ENCODE data around the gene C11orf68. TPM values are rescaled to one million over a fixed set of nuclear protein-coding genes. Genes with fewer than 3 reads are reported as not detected.
A peak's percentile ranks its signal among the peaks of the same experiment; 100 is the strongest.

The C11orf68 gene
- total RNA-seq, 2 donors from 2014 or later, result 26.0 to 29.1 TPM

DNA sequence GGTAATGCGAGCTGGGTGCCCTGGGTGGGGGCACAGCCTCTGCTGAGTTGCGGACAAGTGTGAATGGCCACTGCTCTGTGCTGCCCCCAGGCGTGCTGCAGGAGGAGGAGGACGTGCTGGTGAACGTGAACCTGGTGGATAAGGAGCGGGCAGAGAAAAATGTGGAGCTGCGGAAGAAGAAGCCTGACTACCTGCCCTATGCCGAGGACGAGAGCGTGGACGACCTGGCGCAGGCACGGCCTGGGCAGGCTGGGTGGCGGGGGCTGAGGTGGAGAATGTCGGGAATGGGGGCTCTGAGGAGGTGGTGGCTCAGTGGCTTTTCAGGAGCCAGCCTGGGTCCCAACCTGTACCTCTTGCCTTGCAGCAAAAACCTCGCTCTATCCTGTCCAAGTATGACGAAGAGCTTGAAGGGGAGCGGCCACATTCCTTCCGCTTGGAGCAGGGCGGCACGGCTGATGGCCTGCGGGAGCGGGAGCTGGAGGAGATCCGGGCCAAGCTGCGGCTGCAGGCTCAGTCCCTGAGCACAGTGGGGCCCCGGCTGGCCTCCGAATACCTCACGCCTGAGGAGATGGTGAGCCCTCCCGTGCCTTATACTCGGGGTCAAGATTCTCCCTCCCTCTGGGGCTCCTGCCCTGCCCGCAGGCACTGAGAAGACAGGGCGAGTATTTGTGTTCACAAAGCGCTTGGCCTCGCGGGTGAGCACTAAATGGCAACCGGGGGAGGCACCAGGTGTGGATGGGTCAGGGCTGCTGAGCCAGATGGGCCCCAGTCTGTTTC is 47.3 kb upstream of the C11orf68 start:
- no peaks in the 10 kb centered on the region for H3K27me3 Mint-ChIP-seq (ENCODE audit: insufficient read depth)
- H3K27ac Mint-ChIP-seq, result no peak overlapping the region
- Histone ChIP-seq H3K27ac (ENCODE audit: low read depth, low read length) (no peak overlapping the region), H3K4me3 (ENCODE audit: low read length) (no peak overlapping the region), H3K4me1 (ENCODE audit: control insufficient read depth, insufficient read depth, low read length) (peaks cover 4% of the 10 kb centered on the region), H3K9ac (ENCODE audit: extremely low read depth, low read length, poor library complexity, severe bottlenecking) (no peak overlapping the region), H3K9me3 (ENCODE audit: control insufficient read depth, low read length) (no peaks in the 10 kb centered on the region), H3K27me3 (ENCODE audit: control insufficient read depth, insufficient read depth, low read length, poor library complexity, severe bottlenecking) (no peaks in the 10 kb centered on the region), H3K36me3 (ENCODE audit: control insufficient read depth, insufficient read depth, low read length) (peaks cover 56% of the 10 kb centered on the region)
- no peak overlapping the region for H3K4me3 Mint-ChIP-seq
- H3K36me3 Mint-ChIP-seq (ENCODE audit: low read depth), result peaks cover 62% of the 10 kb centered on the region
- H3K9me3 Mint-ChIP-seq, result no peaks in the 10 kb centered on the region
- TF ChIP-seq CTCF (conservative IDR thresholded peaks at IDR 0.05), result no peak
- H3K4me1 Mint-ChIP-seq, result peaks cover 12% of the 10 kb centered on the region
- no peak for DNase-seq
- 95 to 97% methylated on average over 27 to 36 of the region's 36 CpGs for WGBS, 2 experiments (ENCODE audit: insufficient coverage in 1 of 2, insufficient read length in 1 of 2)

DNA sequence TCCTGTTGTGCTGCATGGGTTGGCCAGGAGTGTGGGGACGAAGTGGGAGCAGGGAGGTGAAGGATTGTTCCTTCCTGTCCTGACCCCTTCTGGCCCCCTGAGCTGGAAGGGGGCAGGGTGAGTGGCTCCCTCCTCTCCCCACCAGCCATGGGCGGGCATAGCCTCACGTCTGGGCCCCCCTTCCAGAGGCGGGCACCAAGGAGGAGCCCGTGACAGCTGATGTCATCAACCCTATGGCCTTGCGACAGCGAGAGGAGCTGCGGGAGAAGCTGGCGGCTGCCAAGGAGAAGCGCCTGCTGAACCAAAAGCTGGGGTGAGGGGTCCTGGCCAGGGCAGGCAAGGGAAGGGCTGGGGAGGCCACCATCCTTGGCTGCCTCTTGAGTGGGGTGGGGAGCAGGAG is 46.0 kb upstream of the C11orf68 start:
- DNase-seq, result no peak
- no peak for TF ChIP-seq CTCF (conservative IDR thresholded peaks at IDR 0.05)
- H3K27ac ChIP-seq (ENCODE audit: low read depth, low read length), result no peak overlapping the region
- peaks cover 4% of the 10 kb centered on the region for H3K4me1 ChIP-seq (ENCODE audit: control insufficient read depth, insufficient read depth, low read length)
- peaks cover 49% of the 10 kb centered on the region for H3K36me3 ChIP-seq (ENCODE audit: control insufficient read depth, insufficient read depth, low read length)
- H3K9me3 ChIP-seq (ENCODE audit: control insufficient read depth, low read length), result no peaks in the 10 kb centered on the region
- no peak overlapping the region for H3K9ac ChIP-seq (ENCODE audit: extremely low read depth, low read length, poor library complexity, severe bottlenecking)
- Mint-ChIP-seq H3K4me3 (no peak overlapping the region), H3K36me3 (ENCODE audit: low read depth) (peaks cover 55% of the 10 kb centered on the region), H3K4me1 (peaks cover 12% of the 10 kb centered on the region), H3K27me3 (ENCODE audit: insufficient read depth) (no peaks in the 10 kb centered on the region), H3K27ac (no peak overlapping the region), H3K9me3 (no peaks in the 10 kb centered on the region)
- 88 to 97% methylated on average over 6 to 10 of the region's 10 CpGs for WGBS, 2 experiments (ENCODE audit: insufficient coverage in 1 of 2, insufficient read length in 1 of 2)
- H3K27me3 ChIP-seq (ENCODE audit: control insufficient read depth, insufficient read depth, low read length, poor library complexity, severe bottlenecking), result no peaks in the 10 kb centered on the region
- no peak overlapping the region for H3K4me3 ChIP-seq (ENCODE audit: low read length)

- TF ChIP-seq CTCF (conservative IDR thresholded peaks at IDR 0.05), result no peak
- Histone ChIP-seq H3K36me3 (ENCODE audit: control insufficient read depth, insufficient read depth, low read length) (peaks cover 32% of the 10 kb centered on the region), H3K27ac (ENCODE audit: low read depth, low read length) (no peak overlapping the region), H3K27me3 (ENCODE audit: control insufficient read depth, insufficient read depth, low read length, poor library complexity, severe bottlenecking) (no peaks in the 10 kb centered on the region), H3K4me1 (ENCODE audit: control insufficient read depth, insufficient read depth, low read length) (peaks cover 4% of the 10 kb centered on the region), H3K4me3 (ENCODE audit: low read length) (peak overlapping the region; percentile 92), H3K9ac (ENCODE audit: extremely low read depth, low read length, poor library complexity, severe bottlenecking) (peak overlapping the region; percentile 88), H3K9me3 (ENCODE audit: control insufficient read depth, low read length) (no peaks in the 10 kb centered on the region)
- Mint-ChIP-seq H3K27ac (peak overlapping the region; percentile 61), H3K27me3 (ENCODE audit: insufficient read depth) (no peaks in the 10 kb centered on the region), H3K36me3 (ENCODE audit: low read depth) (peaks cover 32% of the 10 kb centered on the region), H3K4me3 (peak overlapping the region; percentile 92), H3K4me1 (peaks cover 12% of the 10 kb centered on the region), H3K9me3 (no peaks in the 10 kb centered on the region)
- 10 to 22% methylated on average over 8 to 13 of the region's 13 CpGs for WGBS, 2 experiments (ENCODE audit: insufficient coverage in 1 of 2, insufficient read length in 1 of 2)
- DNase-seq, result no peak
Measured at GRCh38 chr11:65962141-65962564, 43.3 kb upstream of the C11orf68 start.
